MG63 (cell line): Measurements from ENCODE around the gene ASB7. TPM values are rescaled to one million over a fixed set of nuclear protein-coding genes. Genes with fewer than 3 reads are reported as not detected.
A peak's percentile ranks its signal among the peaks of the same experiment; 100 is the strongest.
"Not testable (repeated sequence)": the region's sequence is repeated elsewhere in the genome, so short reads cannot be mapped to it uniquely, and the experiment has no call there.

Source experiments
- DNase-seq: peaks from one replicate; pipeline ENCODE4 v3.0.0-alpha.2; 2020
- H3K27me3 ChIP-seq: fragments of 250-450 bp; sonication (Bioruptor Pico); 2 replicates; pipeline ENCODE4 v1.5.1; 2020; ENCODE audit warnings: mild to moderate bottlenecking, moderate library complexity
- H3K36me3 ChIP-seq: fragments of 250-450 bp; sonication (Bioruptor Pico); 2 replicates; pipeline ENCODE4 v1.5.1; 2020; ENCODE audit warnings: mild to moderate bottlenecking, moderate library complexity
- H3K4me3 ChIP-seq: fragments of 250-450 bp; sonication (Bioruptor Pico); 2 replicates; pipeline ENCODE4 v1.5.1; 2020; ENCODE audit warnings: mild to moderate bottlenecking, moderate library complexity
- H3K9me3 ChIP-seq: fragments of 250-450 bp; sonication (Bioruptor Pico); 2 replicates; pipeline ENCODE4 v1.5.1; 2020; ENCODE audit warnings: mild to moderate bottlenecking, moderate library complexity
- total RNA-seq: library from RNA; depleted of rRNA; stranded (reverse); fragments of >200 nt; shearing (Covaris generic); gene quantifications from 2 replicates; pipeline ENCODE4 v1.2.3, GENCODE V29; 2014; ENCODE audit warnings: low replicate concordance; rRNA removed

The ASB7 gene
- total RNA-seq, result 8.4 and 12.8 TPM in 2 replicates

GRCh38 chr15:100602064-100602822 is at the start of gene ASB7, which contains the start of gene LINS1:
Gene ASB7, plus strand, starts transcription at chr15:100602589. Its CDS starts 9,628 bp downstream, at chr15:100612217.
Gene LINS1, minus strand, starts transcription at chr15:100602184. Its CDS starts 21,342 bp downstream, at chr15:100580842.
- Histone ChIP-seq H3K27me3 (no peaks in the 10 kb centered on the region), H3K4me3 (peak within 1 kb of the TSS; percentile 80), H3K9me3 (no peaks in the 10 kb centered on the region), H3K36me3 (peaks cover 27% of the 10 kb centered on the region)
- DNase-seq, result peak; percentile 100

GRCh38 chr15:100553468-100553867 is 48.9 kb upstream of the ASB7 start:
- no peaks in the 10 kb centered on the region for H3K36me3 ChIP-seq
- no peaks in the 10 kb centered on the region for H3K27me3 ChIP-seq
- H3K9me3 ChIP-seq, result no peaks in the 10 kb centered on the region
- DNase-seq, result no peak
- no peak overlapping the region for H3K4me3 ChIP-seq

GRCh38 chr15:100558771-100559254 is 43.6 kb upstream of the ASB7 start:
- no peak for DNase-seq
- no peaks in the 10 kb centered on the region for H3K9me3 ChIP-seq
- H3K27me3 ChIP-seq, result no peaks in the 10 kb centered on the region
- H3K36me3 ChIP-seq, result no peaks in the 10 kb centered on the region
- no peak overlapping the region for H3K4me3 ChIP-seq

GRCh38 chr15:100559330-100559729 is 43.1 kb upstream of the ASB7 start:
- Histone ChIP-seq H3K36me3 (no peaks in the 10 kb centered on the region), H3K9me3 (no peaks in the 10 kb centered on the region), H3K4me3 (no peak overlapping the region), H3K27me3 (no peaks in the 10 kb centered on the region)
- DNase-seq, result peak; percentile 76

- DNase-seq, result no peak
- H3K27me3 ChIP-seq, result no peaks in the 10 kb centered on the region
- no peaks in the 10 kb centered on the region; the same call in 1 of the 2 replicates for H3K36me3 ChIP-seq
- H3K4me3 ChIP-seq, result no peak overlapping the region
- H3K9me3 ChIP-seq, result no peaks in the 10 kb centered on the region
These were observed 42.1 kb upstream of the ASB7 start for GRCh38 chr15:100560323-100560722.

- H3K9me3 ChIP-seq, result no peaks in the 10 kb centered on the region
- H3K27me3 ChIP-seq, result no peaks in the 10 kb centered on the region
- DNase-seq, result no peak
- H3K36me3 ChIP-seq, result peaks cover under 1% of the 10 kb centered on the region
- H3K4me3 ChIP-seq, result no peak overlapping the region
These were observed 36.8 kb upstream of the ASB7 start for GRCh38 chr15:100565591-100565990.

GRCh38 chr15:100566850-100567628 is 35.4 kb upstream of the ASB7 start:
- H3K27me3 ChIP-seq, result no peaks in the 10 kb centered on the region
- no peaks in the 10 kb centered on the region for H3K9me3 ChIP-seq
- H3K36me3 ChIP-seq, result peaks cover 14% of the 10 kb centered on the region
- no peak overlapping the region for H3K4me3 ChIP-seq
- no peak for DNase-seq

- no peaks in the 10 kb centered on the region for H3K27me3 ChIP-seq
- DNase-seq, result no peak
- H3K4me3 ChIP-seq, result no peak overlapping the region
- H3K9me3 ChIP-seq, result no peaks in the 10 kb centered on the region
- peaks cover 22% of the 10 kb centered on the region for H3K36me3 ChIP-seq
These were observed 33.0 kb upstream of the ASB7 start for GRCh38 chr15:100569391-100569790.

GRCh38 chr15:100570275-100570674 is 32.1 kb upstream of the ASB7 start:
- Histone ChIP-seq H3K4me3 (no peak overlapping the region), H3K36me3 (peaks cover 22% of the 10 kb centered on the region), H3K27me3 (no peaks in the 10 kb centered on the region), H3K9me3 (no peaks in the 10 kb centered on the region)
- DNase-seq, result no peak

- Histone ChIP-seq H3K27me3 (no peaks in the 10 kb centered on the region), H3K4me3 (no peak overlapping the region), H3K9me3 (no peaks in the 10 kb centered on the region), H3K36me3 (peaks cover 22% of the 10 kb centered on the region)
- no peak for DNase-seq
These were observed 31.6 kb upstream of the ASB7 start for GRCh38 chr15:100570735-100571313.

- Histone ChIP-seq H3K36me3 (peaks cover 22% of the 10 kb centered on the region), H3K9me3 (no peaks in the 10 kb centered on the region), H3K27me3 (no peaks in the 10 kb centered on the region), H3K4me3 (no peak overlapping the region)
- no peak for DNase-seq
These were observed 30.7 kb upstream of the ASB7 start for GRCh38 chr15:100571592-100572167.

GRCh38 chr15:100572362-100572983 is 29.9 kb upstream of the ASB7 start:
- H3K4me3 ChIP-seq, result no peak overlapping the region
- H3K9me3 ChIP-seq, result no peaks in the 10 kb centered on the region
- H3K27me3 ChIP-seq, result no peaks in the 10 kb centered on the region
- no peak for DNase-seq
- peaks cover 22% of the 10 kb centered on the region for H3K36me3 ChIP-seq

GRCh38 chr15:100573526-100573925 is 28.9 kb upstream of the ASB7 start:
- DNase-seq, result no peak
- Histone ChIP-seq H3K36me3 (peaks cover 23% of the 10 kb centered on the region), H3K4me3 (no peak overlapping the region), H3K9me3 (no peaks in the 10 kb centered on the region), H3K27me3 (no peaks in the 10 kb centered on the region)

GRCh38 chr15:100580414-100580813 is 22.0 kb upstream of the ASB7 start:
- Histone ChIP-seq H3K36me3 (peaks cover 13% of the 10 kb centered on the region), H3K9me3 (no peaks in the 10 kb centered on the region), H3K4me3 (no peak overlapping the region), H3K27me3 (no peaks in the 10 kb centered on the region)
- no peak for DNase-seq

- peaks cover 32% of the 10 kb centered on the region for H3K9me3 ChIP-seq
- peaks cover 12% of the 10 kb centered on the region for H3K36me3 ChIP-seq
- no peak overlapping the region for H3K4me3 ChIP-seq
- H3K27me3 ChIP-seq, result no peaks in the 10 kb centered on the region
- no peak for DNase-seq
These were observed 13.6 kb upstream of the ASB7 start for GRCh38 chr15:100588638-100589242.

GRCh38 chr15:100591163-100591562 is 11.2 kb upstream of the ASB7 start:
- peaks cover 32% of the 10 kb centered on the region for H3K9me3 ChIP-seq
- not testable (repeated sequence) for H3K36me3 ChIP-seq, DNase-seq, H3K4me3 ChIP-seq, H3K27me3 ChIP-seq
